ENCODE results near the gene FRMPD3.
A peak's percentile ranks its signal among the peaks of the same experiment; 100 is the strongest.
"Not testable (repeated sequence)": the region's sequence is repeated elsewhere in the genome, so short reads cannot be mapped to it uniquely, and the experiment has no call there.

The FRMPD3 gene

GRCh38 chrX:107448998-107449835, at the start of gene FRMPD3:
FRMPD3 (plus strand) TSS chrX:107449652; CDS start chrX:107526589, 76,937 bp downstream.
- no peak for DNase-seq (ENCODE audit: low read depth)

- no peak for DNase-seq (ENCODE audit: low read depth)
These were observed 28.9 kb upstream of the FRMPD3 start for GRCh38 chrX:107420571-107420970.

DNA sequence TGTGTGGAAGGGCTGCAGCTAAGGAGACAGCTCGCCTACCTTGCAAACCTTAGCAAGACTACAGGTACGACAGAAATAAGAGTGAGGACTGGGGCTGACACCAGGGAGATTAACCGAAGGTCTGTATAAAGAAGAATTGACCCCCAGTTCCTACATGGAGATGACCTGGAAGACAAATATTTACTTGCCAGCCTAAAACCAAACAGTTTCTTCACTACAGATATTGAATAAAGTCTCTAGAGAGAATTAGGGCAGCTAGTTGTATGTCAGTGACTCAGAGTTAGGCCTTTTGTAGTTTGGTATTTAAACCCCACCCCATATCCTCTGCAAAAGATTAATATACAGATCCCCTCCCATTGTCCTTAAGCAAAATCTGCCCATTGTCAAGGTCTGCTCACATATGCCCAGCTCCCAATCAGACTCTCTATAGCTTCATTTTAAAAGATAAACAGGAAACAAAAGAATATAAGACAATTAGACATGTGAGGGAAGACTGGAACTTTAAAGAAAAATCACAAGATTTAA, 28.1 kb upstream of the FRMPD3 start:
- no peak for DNase-seq (ENCODE audit: low read depth)

- DNase-seq (ENCODE audit: low read depth): peak; percentile 32
These were observed 20.4 kb upstream of the FRMPD3 start for GRCh38 chrX:107429090-107429489.

- DNase-seq (ENCODE audit: low read depth): no peak
These were observed 9.3 kb upstream of the FRMPD3 start for GRCh38 chrX:107440187-107440586.

GRCh38 chrX:107440692-107441091, 8.8 kb upstream of the FRMPD3 start:
- no peak for DNase-seq (ENCODE audit: low read depth)

- no peak for DNase-seq (ENCODE audit: low read depth)
These were observed 6.4 kb upstream of the FRMPD3 start for GRCh38 chrX:107442914-107443527.

GRCh38 chrX:107445146-107445545, 4.3 kb upstream of the FRMPD3 start:
- DNase-seq (ENCODE audit: low read depth): no peak

DNA sequence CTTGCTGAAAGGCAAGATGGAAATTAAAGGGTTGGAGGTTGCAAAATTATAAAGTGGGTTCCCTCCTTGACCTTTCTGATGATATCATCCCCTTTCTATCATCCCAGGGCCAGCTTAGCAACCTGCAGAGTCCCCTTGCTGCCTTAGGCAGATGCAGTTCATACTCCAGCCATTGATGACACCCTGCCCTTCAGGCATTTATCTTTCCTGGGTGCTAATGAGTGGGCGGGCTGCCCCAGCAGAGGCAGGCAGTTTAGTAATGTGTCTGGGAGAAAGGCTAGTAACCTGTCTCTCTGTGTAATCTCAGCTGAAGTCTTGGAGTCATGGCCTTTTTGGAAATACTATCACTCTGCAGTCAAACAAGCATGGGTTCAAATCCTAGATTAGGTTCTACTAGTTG, 3.8 kb upstream of the FRMPD3 start:
- no peak for DNase-seq (ENCODE audit: low read depth)

GRCh38 chrX:107447642-107448041, 1.8 kb upstream of the FRMPD3 start:
- no peak for DNase-seq (ENCODE audit: low read depth)

- no peak for DNase-seq (ENCODE audit: low read depth)
These were observed 841 bp upstream of the FRMPD3 start for GRCh38 chrX:107448625-107448997.

DNA sequence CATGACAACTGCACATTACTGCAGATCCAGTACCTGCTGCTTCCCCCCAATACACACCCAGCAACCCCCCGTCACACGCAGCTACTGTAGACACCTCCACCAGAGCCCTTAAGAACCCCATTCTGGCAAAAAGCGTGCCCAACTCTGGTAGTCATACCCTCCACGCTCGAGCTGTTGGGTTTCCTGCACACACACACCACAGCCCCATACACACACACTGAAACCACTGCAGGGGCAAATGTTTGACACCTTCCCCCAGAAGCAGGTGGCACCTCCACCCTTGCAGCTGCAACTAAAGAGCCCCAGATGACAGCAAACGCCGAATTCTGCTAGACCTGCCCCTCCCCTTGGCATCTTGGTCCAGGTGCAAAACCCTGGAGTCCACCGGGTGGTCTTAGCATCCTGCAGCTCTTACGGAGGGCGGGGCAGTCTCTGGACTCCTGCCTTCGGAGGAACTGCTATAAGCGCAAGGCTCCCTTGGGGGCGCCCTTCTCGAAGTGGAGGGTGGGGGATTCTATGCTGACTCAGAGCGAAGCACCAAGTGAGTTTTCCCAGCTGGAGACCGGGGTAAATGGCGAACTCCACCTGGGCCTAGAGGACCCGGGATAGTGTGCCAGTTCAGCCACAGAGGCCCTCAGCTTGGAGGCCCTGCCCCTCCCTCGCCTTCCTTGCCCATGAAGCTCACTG, 1.5 kb downstream of the FRMPD3 start:
- no peak for DNase-seq (ENCODE audit: low read depth)

DNA sequence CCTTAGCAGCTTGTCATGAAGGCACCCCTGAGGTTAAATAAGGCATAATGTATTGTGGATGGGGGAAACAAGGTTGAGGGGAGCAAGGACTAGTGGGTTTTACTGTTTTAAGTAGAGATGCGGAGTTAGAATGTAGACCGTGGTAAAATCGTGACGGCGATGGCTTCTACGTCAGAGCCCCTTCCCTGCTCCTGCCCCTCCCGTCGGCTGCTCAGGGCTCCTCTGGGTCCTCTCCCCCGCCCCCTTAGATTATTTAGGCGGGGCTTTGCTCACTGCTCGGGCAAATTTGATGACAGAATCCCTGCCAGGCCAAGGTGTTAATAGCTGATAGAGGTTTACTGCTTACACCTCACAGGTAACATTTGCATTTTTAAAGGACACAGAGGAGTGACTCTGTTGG, 2.3 kb downstream of the FRMPD3 start:
- DNase-seq (ENCODE audit: low read depth): no peak

DNA sequence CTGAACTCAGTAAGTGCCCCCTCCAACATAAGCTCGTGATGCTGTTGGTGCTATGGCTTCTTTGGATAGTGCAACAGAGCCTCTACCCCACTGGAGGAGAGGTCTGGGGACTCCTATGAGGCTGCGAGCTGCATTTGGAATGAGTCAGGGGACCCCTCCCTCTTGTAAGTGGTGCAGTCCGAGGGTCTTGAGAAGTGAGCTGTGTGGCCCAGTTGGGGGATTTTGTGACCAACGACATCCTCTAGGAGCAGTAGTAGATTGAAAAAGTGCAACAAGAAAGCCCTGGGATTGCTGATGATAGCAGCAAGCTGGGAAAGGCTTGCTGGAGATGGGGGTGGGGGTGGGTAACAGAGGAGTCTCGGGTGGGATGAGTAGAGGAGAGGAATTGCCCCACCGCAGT, 3.1 kb downstream of the FRMPD3 start:
- no peak for DNase-seq (ENCODE audit: low read depth)

DNA sequence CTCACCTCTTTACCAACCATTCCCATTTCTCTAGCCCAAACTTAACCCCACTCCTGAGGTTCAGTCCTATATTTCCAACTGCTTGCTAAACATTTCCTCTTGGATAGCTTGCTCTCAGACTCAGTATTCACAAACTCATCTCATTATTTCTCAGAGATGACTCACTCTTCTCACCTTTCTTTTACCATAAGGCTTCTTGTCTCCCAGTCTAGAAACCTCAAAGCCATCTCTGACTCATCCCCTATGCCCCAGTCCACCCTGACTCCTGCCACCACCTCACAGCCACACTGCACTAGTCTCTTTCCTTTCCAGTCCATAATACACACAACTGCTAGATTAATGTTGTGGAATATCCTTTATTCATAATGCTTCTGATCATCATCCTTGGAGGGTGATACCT, 4.8 kb downstream of the FRMPD3 start:
- DNase-seq (ENCODE audit: low read depth): no peak

DNA sequence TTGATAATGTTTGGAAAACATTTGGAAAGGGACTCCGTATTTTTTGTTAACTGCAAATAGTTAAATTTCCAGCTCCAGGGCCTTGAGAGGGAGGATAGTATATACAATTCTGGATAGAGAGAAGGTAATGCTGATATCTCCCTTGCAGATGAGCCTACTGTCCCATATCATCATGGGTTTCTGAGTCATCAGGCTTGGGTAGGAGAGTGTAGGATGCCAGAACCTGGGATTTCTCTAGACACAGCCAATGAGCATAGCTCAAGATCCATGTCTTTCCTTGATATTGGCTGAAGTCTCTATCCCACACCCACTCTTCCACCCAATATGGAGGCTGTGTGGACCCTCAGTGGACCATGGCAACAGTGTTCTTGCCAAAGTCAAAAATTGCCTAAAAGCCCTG, 7.8 kb downstream of the FRMPD3 start:
- DNase-seq (ENCODE audit: low read depth): no peak

DNA sequence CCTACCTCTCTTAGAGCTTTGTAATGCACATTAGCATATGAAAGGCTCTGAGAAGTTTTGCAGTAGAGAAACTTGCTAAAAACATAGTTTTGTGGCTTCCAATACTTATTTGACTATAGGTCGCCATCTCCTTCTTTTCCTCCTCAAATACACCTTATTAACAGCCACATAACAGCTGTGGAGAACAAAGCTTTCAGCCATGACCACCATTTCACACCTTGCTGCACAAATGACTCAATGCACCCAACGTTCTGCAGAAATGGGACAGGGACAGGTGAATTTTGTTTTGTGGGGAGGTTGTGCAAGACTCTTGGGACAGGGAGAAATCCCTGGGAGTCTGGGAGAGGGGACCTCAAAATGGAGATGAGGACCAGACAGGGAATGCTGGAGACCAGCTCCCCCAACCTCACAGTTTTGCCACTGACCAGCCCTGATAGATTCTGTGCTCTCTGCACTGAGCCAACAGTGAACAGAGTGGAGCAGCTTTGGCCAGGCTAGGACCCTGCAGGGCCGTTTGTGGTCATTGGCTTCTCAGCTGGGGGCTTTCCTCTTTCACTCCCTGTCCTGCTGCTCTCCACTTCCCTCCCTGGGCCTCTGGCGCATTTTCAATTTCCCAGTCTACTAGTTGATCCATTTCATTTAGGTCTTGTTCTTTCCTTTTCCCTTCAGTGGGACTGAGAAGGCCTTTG, 16.6 kb downstream of the FRMPD3 start:
- DNase-seq (ENCODE audit: low read depth): no peak

DNA sequence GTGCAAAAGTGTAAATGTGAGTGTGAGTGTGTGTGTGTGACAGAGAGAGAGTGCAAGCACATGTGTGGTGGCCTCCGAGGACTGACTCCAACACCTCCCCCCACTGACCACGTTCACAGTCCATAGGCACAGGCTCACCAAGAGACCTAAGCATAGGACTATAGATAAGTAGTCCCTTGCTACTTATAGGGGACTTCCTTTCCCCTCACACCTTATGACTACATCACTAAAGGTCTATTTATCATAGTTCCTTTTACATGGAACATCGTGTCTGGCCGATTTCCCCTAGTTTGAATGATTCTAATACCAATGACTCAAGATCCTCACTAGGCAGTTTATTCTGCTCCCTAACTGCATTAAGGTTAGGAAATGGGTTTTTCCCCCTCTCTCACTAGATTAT, 17.8 kb downstream of the FRMPD3 start:
- no peak for DNase-seq (ENCODE audit: low read depth)

DNA sequence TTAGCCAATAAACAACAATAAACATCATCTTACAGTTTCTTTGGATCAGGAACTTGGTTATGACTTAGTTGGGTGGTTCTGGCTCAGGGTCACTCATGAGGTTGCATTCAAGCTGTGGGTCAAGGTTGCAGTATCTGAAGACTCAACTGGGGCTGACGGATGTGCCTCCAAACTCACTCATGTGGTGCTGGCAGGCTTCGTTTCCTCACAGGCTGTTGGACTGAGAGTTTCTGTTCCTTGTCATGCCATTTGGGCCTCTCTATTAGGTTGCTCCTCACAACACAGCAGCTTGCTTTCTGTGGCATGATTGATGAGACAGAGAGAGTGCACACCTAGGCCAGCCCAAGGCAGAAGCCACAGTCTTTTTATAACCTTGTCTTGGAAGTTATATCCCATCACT, 20.7 kb downstream of the FRMPD3 start:
- DNase-seq (ENCODE audit: low read depth): no peak

DNA sequence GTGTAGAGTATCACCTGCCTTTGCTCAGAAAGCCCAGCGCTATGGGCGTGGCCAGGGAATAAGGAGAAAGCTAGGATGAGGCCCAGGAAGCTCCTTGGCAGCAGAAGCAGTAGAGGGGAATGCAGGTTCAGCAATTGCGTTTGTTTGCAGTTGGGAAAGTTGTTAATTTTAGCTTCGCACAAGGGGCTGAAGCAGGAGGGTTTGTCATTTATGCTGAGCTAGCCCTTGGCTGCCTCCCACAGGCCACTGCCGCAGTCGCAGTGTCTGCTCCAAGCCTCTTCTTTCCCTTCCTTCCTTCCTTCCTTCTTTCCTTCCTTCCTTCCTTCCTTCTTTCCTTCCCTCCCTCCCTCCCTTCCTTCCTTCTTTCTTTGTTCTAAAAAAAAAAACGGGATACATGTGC, 21.5 kb downstream of the FRMPD3 start:
- no peak for DNase-seq (ENCODE audit: low read depth)

GRCh38 chrX:107471420-107471819, 22.0 kb downstream of the FRMPD3 start:
- DNase-seq (ENCODE audit: low read depth): not testable (repeated sequence)

- no peak for DNase-seq (ENCODE audit: low read depth)
These were observed 28.0 kb downstream of the FRMPD3 start for GRCh38 chrX:107477406-107477805.
